ENCODE data around the gene NPFFR1. TPM values are rescaled to one million over a fixed set of nuclear protein-coding genes. Genes with fewer than 3 reads are reported as not detected.

Gene NPFFR1
- total RNA-seq, 1 donor from 2014 or later, result 1.0 TPM

- Histone ChIP-seq H3K9me3 (no peaks in the 10 kb centered on the region), H3K4me3 (no peak overlapping the region), H3K4me1 (no peaks in the 10 kb centered on the region), H3K36me3 (no peaks in the 10 kb centered on the region), H3K27ac (no peak overlapping the region), H3K27me3 (ENCODE audit: low read depth) (no peaks in the 10 kb centered on the region)
- TF ChIP-seq, protein P1, sequence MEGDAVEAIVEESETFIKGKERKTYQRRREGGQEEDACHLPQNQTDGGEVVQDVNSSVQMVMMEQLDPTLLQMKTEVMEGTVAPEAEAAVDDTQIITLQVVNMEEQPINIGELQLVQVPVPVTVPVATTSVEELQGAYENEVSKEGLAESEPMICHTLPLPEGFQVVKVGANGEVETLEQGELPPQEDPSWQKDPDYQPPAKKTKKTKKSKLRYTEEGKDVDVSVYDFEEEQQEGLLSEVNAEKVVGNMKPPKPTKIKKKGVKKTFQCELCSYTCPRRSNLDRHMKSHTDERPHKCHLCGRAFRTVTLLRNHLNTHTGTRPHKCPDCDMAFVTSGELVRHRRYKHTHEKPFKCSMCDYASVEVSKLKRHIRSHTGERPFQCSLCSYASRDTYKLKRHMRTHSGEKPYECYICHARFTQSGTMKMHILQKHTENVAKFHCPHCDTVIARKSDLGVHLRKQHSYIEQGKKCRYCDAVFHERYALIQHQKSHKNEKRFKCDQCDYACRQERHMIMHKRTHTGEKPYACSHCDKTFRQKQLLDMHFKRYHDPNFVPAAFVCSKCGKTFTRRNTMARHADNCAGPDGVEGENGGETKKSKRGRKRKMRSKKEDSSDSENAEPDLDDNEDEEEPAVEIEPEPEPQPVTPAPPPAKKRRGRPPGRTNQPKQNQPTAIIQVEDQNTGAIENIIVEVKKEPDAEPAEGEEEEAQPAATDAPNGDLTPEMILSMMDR (IDR thresholded peaks at IDR 0.05), result no peak
- intact Hi-C loops (cut with DNase I), result no loop called here
- peak in 1 of 2 donors; percentile 25 for ATAC-seq
- no peak for DNase-seq
Observed at GRCh38 chr10:70323697-70324338, 40.0 kb upstream of the NPFFR1 start.

DNA sequence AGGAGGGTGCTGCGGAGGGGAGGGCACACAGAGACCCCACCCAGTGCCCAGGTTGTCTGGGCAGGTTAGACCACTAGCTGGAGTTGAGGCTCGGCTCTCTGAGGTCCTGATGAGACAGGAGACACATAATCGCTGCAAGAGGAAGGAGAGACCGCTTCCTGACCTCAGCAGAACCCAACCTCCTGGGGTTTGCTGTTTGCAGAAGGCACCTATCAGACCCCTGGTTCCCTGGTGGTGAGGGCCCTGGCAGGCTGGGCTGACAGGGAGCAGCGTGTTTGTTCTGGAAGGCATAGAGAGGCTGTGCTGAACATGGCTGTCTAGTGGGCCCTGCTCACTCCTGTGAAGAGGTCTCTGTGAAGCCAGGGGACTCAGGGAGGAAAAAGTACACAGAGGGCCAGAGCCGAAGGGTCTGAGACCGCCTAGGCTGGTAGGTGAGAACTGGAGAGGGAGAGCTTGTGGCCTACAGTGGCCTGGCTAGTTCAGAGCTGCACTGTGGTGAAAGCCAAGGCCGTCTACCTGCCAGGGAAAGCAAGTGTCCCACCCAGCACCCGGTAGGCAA, 39.4 kb upstream of the NPFFR1 start:
- intact Hi-C loops (cut with DNase I), result no loop called here
- H3K27ac ChIP-seq, result no peak overlapping the region
- H3K27me3 ChIP-seq (ENCODE audit: low read depth), result no peaks in the 10 kb centered on the region
- DNase-seq, result no peak
- ATAC-seq, result no peak
- H3K4me3 ChIP-seq, result no peak overlapping the region
- H3K9me3 ChIP-seq, result no peaks in the 10 kb centered on the region
- H3K4me1 ChIP-seq, result no peaks in the 10 kb centered on the region
- no peaks in the 10 kb centered on the region for H3K36me3 ChIP-seq
- TF ChIP-seq, protein P1 (IDR thresholded peaks at IDR 0.05), result no peak

- H3K4me3 ChIP-seq, result no peak overlapping the region
- no peaks in the 10 kb centered on the region for H3K4me1 ChIP-seq
- no peaks in the 10 kb centered on the region for H3K27me3 ChIP-seq (ENCODE audit: low read depth)
- intact Hi-C loops (cut with DNase I), result no loop called here
- TF ChIP-seq, protein P1 (IDR thresholded peaks at IDR 0.05), result no peak
- no peaks in the 10 kb centered on the region for H3K9me3 ChIP-seq
- ATAC-seq (no peak), DNase-seq (no peak)
- no peaks in the 10 kb centered on the region for H3K36me3 ChIP-seq
- H3K27ac ChIP-seq, result no peak overlapping the region
Observed at GRCh38 chr10:70321897-70322890, 38.4 kb upstream of the NPFFR1 start.

DNA sequence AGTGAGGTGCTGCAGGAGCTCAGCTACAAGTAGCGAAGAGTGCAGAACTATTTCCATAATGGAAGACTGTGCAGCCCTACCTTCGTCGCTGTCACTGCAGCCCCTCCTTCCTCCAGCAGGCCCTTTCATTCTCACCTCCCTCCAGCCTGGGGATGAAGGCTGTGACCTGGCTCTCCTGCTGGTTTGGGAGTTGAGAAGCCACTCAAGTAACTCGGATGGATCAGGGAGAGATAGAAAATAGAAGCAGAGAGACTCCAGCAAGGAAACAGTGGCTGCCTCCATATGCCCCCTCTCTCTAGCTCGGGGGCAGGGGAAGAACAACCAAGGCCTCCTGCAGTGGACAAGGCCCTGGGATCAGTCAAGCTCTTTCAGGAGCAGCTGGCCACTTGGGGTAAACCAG, 37.4 kb upstream of the NPFFR1 start:
- H3K36me3 ChIP-seq, result no peaks in the 10 kb centered on the region
- intact Hi-C loops (cut with DNase I), result no loop called here
- no peaks in the 10 kb centered on the region for H3K9me3 ChIP-seq
- ATAC-seq, result no peak
- no peaks in the 10 kb centered on the region for H3K4me1 ChIP-seq
- no peak for DNase-seq
- no peaks in the 10 kb centered on the region for H3K27me3 ChIP-seq (ENCODE audit: low read depth)
- no peak overlapping the region for H3K4me3 ChIP-seq
- no peak overlapping the region for H3K27ac ChIP-seq
- TF ChIP-seq, protein P1 (IDR thresholded peaks at IDR 0.05), result no peak

DNA sequence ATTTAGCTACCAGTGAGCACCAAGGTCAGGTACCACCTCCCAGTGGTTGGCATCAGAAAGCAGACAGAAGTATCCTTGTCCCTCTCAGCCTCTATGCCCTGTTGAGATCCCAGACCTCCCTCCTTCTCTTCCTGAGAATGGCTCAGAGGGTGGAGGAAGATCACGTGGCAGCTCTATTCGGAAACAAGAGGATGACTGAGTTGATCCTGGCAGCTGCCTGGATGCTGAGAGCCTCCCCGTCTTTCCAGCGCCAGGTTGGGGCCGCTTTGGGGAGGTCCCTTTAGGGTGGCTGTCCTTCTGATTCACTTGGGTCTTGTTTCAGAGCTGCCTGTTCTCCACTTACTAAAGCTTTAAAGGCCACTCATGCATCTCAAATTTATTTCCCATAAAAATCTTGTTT, 36.9 kb upstream of the NPFFR1 start:
- Histone ChIP-seq H3K4me3 (no peak overlapping the region), H3K4me1 (no peaks in the 10 kb centered on the region), H3K27me3 (ENCODE audit: low read depth) (no peaks in the 10 kb centered on the region), H3K36me3 (no peaks in the 10 kb centered on the region), H3K27ac (no peak overlapping the region), H3K9me3 (no peaks in the 10 kb centered on the region)
- DNase-seq (no peak), ATAC-seq (no peak)
- TF ChIP-seq, protein P1 (IDR thresholded peaks at IDR 0.05), result no peak
- intact Hi-C loops (cut with DNase I), result no loop called here
